Thyroid gland (tissue), 4 donors: ENCODE results near the gene EXOC4.

Experiments used
- CTCF ChIP-seq, 6 experiments: fragments of 200-600 bp in 3 of 6; fragments of 450-650 bp in 3 of 6; sonication (generic) in 3 of 6; IDR thresholded peaks; one replicate each; pipeline ENCODE4 v1.5.1; 2016 to 2019; ENCODE audit warnings: antibody characterized with exemption in 6 of 6, mild to moderate bottlenecking in 2 of 6, inconsistent platforms in 1 of 6, moderate library complexity in 1 of 6
- POLR2A ChIP-seq, 2 donors: fragments of 450-650 bp; IDR thresholded peaks; one replicate each; pipeline ENCODE4 v1.6.1; 2017; ENCODE audit warnings: antibody characterized with exemption in 2 of 2, mild to moderate bottlenecking in 2 of 2, moderate library complexity in 1 of 2

- no peak for TF ChIP-seq POLR2A (IDR thresholded peaks at IDR 0.05)
- TF ChIP-seq CTCF (IDR thresholded peaks at IDR 0.05), result no peak
These were observed 256.9 kb downstream of the EXOC4 start for GRCh38 chr7:133509822-133510221.
